OCI-LY3 (cell line): Measurements from ENCODE around the gene ALCAM.

ENCODE experiments used
- CTCF ChIP-seq: fragments of 200-600, 300-600 bp; sonication (generic); IDR thresholded peaks from 2 replicates; pipeline ENCODE4 v1.5.1; 2014; ENCODE audit warnings: antibody characterized with exemption, low read length, low read depth
- EZH2phosphoT487 ChIP-seq: fragments of 200-600 bp; shearing (Covaris generic); IDR thresholded peaks from 2 replicates; pipeline ENCODE4 v1.6.1; 2018; ENCODE audit warnings: antibody characterized with exemption, mixed run types, low read depth

DNA sequence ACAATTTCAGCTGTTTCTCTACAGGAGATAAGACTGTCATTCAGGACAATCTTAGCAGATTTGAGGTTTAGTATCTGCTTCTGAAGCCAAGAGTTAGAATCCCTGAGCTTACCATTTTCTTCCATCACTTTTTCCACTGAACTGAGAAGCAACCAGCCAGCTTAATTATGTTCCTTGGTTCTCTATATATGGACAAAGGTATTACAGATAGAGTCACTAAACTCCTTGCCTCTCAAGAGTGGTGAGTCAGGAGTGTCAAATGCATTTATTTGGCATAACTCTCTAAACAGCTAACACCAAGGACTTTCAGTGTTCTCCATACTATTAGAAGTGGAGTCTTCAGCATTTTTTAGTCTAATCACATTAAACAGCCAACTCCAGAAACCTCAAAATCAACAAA, 239.3 kb downstream of the ALCAM start:
- TF ChIP-seq CTCF (no peak), EZH2phosphoT487 (no peak)
